Adrenal gland (tissue), 5 donors: ENCODE results near the gene TBC1D22A.

Experiments used
- CTCF ChIP-seq, 6 experiments: fragments of 450-650 bp in 4 of 6; fragments of 200-600 bp in 2 of 6; sonication (generic) in 1 of 6; IDR thresholded peaks; 1 replicate in 5 of 6; 2 replicates in 1 of 6; pipeline versions ENCODE4 v1.5.1 to v1.8.0; 2016 to 2021; ENCODE audit warnings: antibody characterized with exemption in 6 of 6, mild to moderate bottlenecking in 2 of 6, moderate library complexity in 1 of 6
- POLR2A ChIP-seq, 2 donors: fragments of 450-650 bp; IDR thresholded peaks; one replicate each; pipeline ENCODE4 v1.6.1; 2017; ENCODE audit warnings: antibody characterized with exemption in 2 of 2, mild to moderate bottlenecking in 2 of 2, moderate library complexity in 1 of 2
- donor health status: DM: no; HTN: no; CAD: no.

- TF ChIP-seq CTCF (IDR thresholded peaks at IDR 0.05) (no peak), POLR2A (IDR thresholded peaks at IDR 0.05) (no peak)
Observed at GRCh38 chr22:46994265-46994664, 231.8 kb downstream of the TBC1D22A start.
